HepG2 (cell line): ENCODE data around the gene IRF4. TPM values are rescaled to one million over a fixed set of nuclear protein-coding genes. Genes with fewer than 3 reads are reported as not detected.

Source experiments
- ARNT2 ChIP-seq: sonication (generic); formaldehyde crosslinking; IDR thresholded peaks from 2 replicates; pipeline ENCODE4 v1.8.0; 2022; ENCODE audit warnings: mild to moderate bottlenecking, low read depth, missing genetic modification reagents, moderate library complexity
- CCAR2 ChIP-seq: fragments of 200-400 bp; formaldehyde crosslinking; optimal IDR thresholded peaks from 2 replicates; pipeline ENCODE3; 2018; ENCODE audit warnings: low read depth, mild to moderate bottlenecking, low read length, moderate library complexity
- DNMT3B ChIP-seq: conservative IDR thresholded peaks from 2 replicates; pipeline ENCODE4 v1.6.1; 2016; ENCODE audit warnings: missing biosample characterization, control low read depth
- GABPB1 ChIP-seq: IDR thresholded peaks from 2 replicates; pipeline ENCODE4 v1.6.1; 2016; ENCODE audit warnings: mild to moderate bottlenecking, missing genetic modification reagents, moderate library complexity, missing compliant biosample characterization
- MNT ChIP-seq: fragments of 450-650 bp; IDR thresholded peaks from 2 replicates; pipeline ENCODE4 v1.6.1; 2016
- PBX3 ChIP-seq: sonication (generic); formaldehyde crosslinking; IDR thresholded peaks from 2 replicates; pipeline ENCODE4 v1.8.1; 2023; ENCODE audit warnings: missing genetic modification reagents, inconsistent platforms, borderline replicate concordance
- PLRG1 ChIP-seq: fragments of 450-650 bp; conservative IDR thresholded peaks from 2 replicates; pipeline ENCODE4 v1.6.1; 2016
- SAP130 ChIP-seq: IDR thresholded peaks from 2 replicates; pipeline ENCODE4 v1.6.1; 2016; ENCODE audit warnings: low read depth
- SKI ChIP-seq: fragments of 450-650 bp; IDR thresholded peaks from one replicate; pipeline ENCODE4 v1.6.1; 2018; ENCODE audit warnings: mild to moderate bottlenecking; ENCODE audit not compliant: partially characterized antibody
- ZFP62 ChIP-seq: sonication (generic); formaldehyde crosslinking; IDR thresholded peaks from 2 replicates; pipeline ENCODE4 v1.4.0; 2020; ENCODE audit warnings: missing genetic modification reagents
- ZMYM4 ChIP-seq: sonication (generic); formaldehyde crosslinking; IDR thresholded peaks from 2 replicates; pipeline ENCODE4 v1.8.1; 2023; ENCODE audit warnings: mild to moderate bottlenecking, missing genetic modification reagents
- ZNF17 ChIP-seq: sonication (generic); formaldehyde crosslinking; IDR thresholded peaks from 2 replicates; pipeline ENCODE4 v1.5.0; 2020; ENCODE audit warnings: mild to moderate bottlenecking, missing genetic modification reagents
- ZNF225 ChIP-seq: sonication (generic); formaldehyde crosslinking; IDR thresholded peaks from 2 replicates; pipeline ENCODE4 v1.4.0; 2020; ENCODE audit warnings: mild to moderate bottlenecking, missing genetic modification reagents
- ZNF282 ChIP-seq: fragments of 450-650 bp; IDR thresholded peaks from 2 replicates; pipeline ENCODE4 v1.6.1; 2018; ENCODE audit not compliant: partially characterized antibody
- ZNF510 ChIP-seq: sonication (generic); formaldehyde crosslinking; IDR thresholded peaks from 2 replicates; pipeline ENCODE4 v1.4.0; 2020; ENCODE audit warnings: low read depth, mild to moderate bottlenecking, missing genetic modification reagents
- ZNF781 ChIP-seq: sonication (generic); formaldehyde crosslinking; IDR thresholded peaks from 2 replicates; pipeline ENCODE4 v1.5.1; 2020; ENCODE audit warnings: borderline replicate concordance, mild to moderate bottlenecking, missing genetic modification reagents; ENCODE audit errors: not compliant biosample characterization
- polyA plus RNA-seq, 8 experiments: library from polyadenylated mRNA; depleted of rRNA in 3 of 8; stranded (reverse) in 7 of 8; unstranded in 1 of 8; fragments of >200 nt; fragmentation: Illumina TruSeq in 4 of 8; extraction: Trizol in 4 of 8; gene quantifications; 2 replicates each; pipeline versions ENCODE4 v1.2.1 to v1.2.3, GENCODE V29; 2011 to 2016; ENCODE audit warnings: low read depth in 4 of 8, missing spikeins in 1 of 8, mixed read lengths in 1 of 8; ENCODE audit not compliant: insufficient read depth in 1 of 8
- total RNA-seq, 5 experiments: library from RNA; depleted of rRNA; stranded (reverse); fragments of >200 nt; fragmentation: Illumina TruSeq; extraction: Trizol; gene quantifications; 2 replicates each; pipeline ENCODE4 v1.2.3, GENCODE V29; 2016; ENCODE audit warnings: low read depth in 1 of 5
- TF ChIP-seq, protein P1 (sequence below): sonication (generic); formaldehyde crosslinking; IDR thresholded peaks from 2 replicates; pipeline ENCODE4 v1.4.0; 2020; ENCODE audit warnings: missing genetic modification reagents
- TF ChIP-seq, protein P2 (sequence below): sonication (generic); formaldehyde crosslinking; IDR thresholded peaks from 2 replicates; pipeline ENCODE4 v1.5.1; 2020; ENCODE audit warnings: missing genetic modification reagents, mild to moderate bottlenecking, borderline replicate concordance
- TF ChIP-seq, protein P3 (sequence below): sonication (generic); formaldehyde crosslinking; conservative IDR thresholded peaks from 2 replicates; pipeline ENCODE4 v1.8.0; 2022; ENCODE audit warnings: mild to moderate bottlenecking, moderate library complexity, missing genetic modification reagents

The IRF4 gene
- total and polyA plus RNA-seq, 2 of the 13 experiments (the other 11 are each of a cell fraction or from before 2014, with no cell fraction given): 0.07 to 0.09 TPM

- no peak for TF ChIP-seq PBX3
- no peak for TF ChIP-seq ZNF282
- peak; percentile 38; the same call in 1 of the 2 replicates for TF ChIP-seq DNMT3B (CRISPR knock-in tag)
- no peak for TF ChIP-seq ZNF781
- TF ChIP-seq, protein P1, sequence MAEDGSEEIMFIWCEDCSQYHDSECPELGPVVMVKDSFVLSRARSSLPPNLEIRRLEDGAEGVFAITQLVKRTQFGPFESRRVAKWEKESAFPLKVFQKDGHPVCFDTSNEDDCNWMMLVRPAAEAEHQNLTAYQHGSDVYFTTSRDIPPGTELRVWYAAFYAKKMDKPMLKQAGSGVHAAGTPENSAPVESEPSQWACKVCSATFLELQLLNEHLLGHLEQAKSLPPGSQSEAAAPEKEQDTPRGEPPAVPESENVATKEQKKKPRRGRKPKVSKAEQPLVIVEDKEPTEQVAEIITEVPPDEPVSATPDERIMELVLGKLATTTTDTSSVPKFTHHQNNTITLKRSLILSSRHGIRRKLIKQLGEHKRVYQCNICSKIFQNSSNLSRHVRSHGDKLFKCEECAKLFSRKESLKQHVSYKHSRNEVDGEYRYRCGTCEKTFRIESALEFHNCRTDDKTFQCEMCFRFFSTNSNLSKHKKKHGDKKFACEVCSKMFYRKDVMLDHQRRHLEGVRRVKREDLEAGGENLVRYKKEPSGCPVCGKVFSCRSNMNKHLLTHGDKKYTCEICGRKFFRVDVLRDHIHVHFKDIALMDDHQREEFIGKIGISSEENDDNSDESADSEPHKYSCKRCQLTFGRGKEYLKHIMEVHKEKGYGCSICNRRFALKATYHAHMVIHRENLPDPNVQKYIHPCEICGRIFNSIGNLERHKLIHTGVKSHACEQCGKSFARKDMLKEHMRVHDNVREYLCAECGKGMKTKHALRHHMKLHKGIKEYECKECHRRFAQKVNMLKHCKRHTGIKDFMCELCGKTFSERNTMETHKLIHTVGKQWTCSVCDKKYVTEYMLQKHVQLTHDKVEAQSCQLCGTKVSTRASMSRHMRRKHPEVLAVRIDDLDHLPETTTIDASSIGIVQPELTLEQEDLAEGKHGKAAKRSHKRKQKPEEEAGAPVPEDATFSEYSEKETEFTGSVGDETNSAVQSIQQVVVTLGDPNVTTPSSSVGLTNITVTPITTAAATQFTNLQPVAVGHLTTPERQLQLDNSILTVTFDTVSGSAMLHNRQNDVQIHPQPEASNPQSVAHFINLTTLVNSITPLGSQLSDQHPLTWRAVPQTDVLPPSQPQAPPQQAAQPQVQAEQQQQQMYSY: no peak
- TF ChIP-seq, protein P2, sequence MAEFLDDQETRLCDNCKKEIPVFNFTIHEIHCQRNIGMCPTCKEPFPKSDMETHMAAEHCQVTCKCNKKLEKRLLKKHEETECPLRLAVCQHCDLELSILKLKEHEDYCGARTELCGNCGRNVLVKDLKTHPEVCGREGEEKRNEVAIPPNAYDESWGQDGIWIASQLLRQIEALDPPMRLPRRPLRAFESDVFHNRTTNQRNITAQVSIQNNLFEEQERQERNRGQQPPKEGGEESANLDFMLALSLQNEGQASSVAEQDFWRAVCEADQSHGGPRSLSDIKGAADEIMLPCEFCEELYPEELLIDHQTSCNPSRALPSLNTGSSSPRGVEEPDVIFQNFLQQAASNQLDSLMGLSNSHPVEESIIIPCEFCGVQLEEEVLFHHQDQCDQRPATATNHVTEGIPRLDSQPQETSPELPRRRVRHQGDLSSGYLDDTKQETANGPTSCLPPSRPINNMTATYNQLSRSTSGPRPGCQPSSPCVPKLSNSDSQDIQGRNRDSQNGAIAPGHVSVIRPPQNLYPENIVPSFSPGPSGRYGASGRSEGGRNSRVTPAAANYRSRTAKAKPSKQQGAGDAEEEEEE (CRISPR knock-in tag): no peak
- no peak for TF ChIP-seq SKI
- TF ChIP-seq PLRG1: no peak
- peak; percentile 73 for TF ChIP-seq SAP130
- TF ChIP-seq ZFP62: no peak
- no peak for TF ChIP-seq ZNF17 (CRISPR knock-in tag)
- TF ChIP-seq ZMYM4 (CRISPR knock-in tag): no peak
- no peak for TF ChIP-seq MNT
- TF ChIP-seq CCAR2: no peak
- TF ChIP-seq ZNF510: no peak
- TF ChIP-seq ARNT2 (CRISPR knock-in tag): no peak
- TF ChIP-seq ZNF225: no peak
- TF ChIP-seq, protein P3, sequence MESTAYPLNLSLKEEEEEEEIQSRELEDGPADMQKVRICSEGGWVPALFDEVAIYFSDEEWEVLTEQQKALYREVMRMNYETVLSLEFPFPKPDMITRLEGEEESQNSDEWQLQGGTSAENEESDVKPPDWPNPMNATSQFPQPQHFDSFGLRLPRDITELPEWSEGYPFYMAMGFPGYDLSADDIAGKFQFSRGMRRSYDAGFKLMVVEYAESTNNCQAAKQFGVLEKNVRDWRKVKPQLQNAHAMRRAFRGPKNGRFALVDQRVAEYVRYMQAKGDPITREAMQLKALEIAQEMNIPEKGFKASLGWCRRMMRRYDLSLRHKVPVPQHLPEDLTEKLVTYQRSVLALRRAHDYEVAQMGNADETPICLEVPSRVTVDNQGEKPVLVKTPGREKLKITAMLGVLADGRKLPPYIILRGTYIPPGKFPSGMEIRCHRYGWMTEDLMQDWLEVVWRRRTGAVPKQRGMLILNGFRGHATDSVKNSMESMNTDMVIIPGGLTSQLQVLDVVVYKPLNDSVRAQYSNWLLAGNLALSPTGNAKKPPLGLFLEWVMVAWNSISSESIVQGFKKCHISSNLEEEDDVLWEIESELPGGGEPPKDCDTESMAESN: peak; percentile 44; the same call in 1 of the 2 replicates
- 0 out of 2 replicates have a peak, but pooled peaks have one; percentile 38 for TF ChIP-seq GABPB1 (CRISPR knock-in tag)
Observed at GRCh38 chr6:422433-423054, 31.0 kb downstream of the IRF4 start (continued).
